Anterior cingulate cortex (tissue), 58 donors: ENCODE results near the gene IKBKG.
"Not testable (repeated sequence)": the region's sequence is repeated elsewhere in the genome, so short reads cannot be mapped to it uniquely, and the experiment has no call there.

ENCODE experiments used
- DNase-seq, 58 donors: peaks; one replicate each; lab custom pipeline; 2025; lab: John Stamatoyannopoulos, UW

IKBKG gene

DNA sequence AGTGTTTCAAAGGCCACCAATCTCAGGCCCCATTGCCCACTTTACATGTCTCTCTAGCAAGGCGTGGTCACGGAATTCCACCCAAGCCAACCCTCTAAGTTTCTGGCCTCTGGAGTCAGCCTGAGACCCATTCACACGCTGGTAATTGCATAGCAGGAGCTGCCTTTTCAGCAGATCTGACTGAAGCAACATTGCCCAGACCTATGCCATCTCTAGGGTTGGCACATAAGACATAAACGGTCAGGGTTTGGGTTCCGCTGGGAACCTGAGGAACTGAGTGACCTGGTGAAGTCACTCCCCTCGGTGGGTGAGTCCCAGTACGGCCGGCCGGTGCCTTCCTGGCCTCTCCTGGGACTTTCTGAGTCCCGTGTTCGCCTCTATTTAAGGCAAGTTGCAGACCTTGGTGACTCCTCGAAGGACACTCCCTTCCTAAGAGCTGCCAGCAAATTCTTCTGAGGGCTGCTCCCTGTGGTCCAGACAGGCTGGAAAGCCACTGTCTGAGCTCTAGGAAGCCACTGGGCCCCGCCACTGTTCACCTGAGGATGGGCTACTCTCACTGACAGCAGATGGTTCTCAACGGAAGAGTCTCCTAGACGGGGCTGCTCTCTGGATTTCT is 53.4 kb downstream of the IKBKG start:
- no peak for DNase-seq

DNA sequence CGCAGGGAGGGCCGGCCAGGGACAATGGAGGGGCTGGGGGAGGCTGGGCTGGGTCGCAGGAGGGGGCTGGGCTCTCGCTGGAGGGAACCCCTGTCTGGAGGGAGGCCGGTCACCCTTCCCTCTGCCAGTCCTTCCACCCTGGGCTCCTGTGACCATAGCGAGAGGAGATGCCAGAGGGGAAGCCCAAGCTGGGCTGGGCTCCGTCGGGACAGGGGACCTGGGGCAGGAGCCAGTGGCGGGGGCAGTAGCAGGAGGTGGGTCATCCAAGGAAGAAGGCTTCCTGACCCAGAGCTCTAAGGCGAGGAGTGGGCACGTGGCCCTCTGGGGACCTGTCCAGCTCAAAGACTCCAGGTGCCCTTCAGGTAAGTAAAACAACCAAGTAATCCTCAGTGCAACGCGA is 54.8 kb downstream of the IKBKG start:
- DNase-seq: no peak

DNA sequence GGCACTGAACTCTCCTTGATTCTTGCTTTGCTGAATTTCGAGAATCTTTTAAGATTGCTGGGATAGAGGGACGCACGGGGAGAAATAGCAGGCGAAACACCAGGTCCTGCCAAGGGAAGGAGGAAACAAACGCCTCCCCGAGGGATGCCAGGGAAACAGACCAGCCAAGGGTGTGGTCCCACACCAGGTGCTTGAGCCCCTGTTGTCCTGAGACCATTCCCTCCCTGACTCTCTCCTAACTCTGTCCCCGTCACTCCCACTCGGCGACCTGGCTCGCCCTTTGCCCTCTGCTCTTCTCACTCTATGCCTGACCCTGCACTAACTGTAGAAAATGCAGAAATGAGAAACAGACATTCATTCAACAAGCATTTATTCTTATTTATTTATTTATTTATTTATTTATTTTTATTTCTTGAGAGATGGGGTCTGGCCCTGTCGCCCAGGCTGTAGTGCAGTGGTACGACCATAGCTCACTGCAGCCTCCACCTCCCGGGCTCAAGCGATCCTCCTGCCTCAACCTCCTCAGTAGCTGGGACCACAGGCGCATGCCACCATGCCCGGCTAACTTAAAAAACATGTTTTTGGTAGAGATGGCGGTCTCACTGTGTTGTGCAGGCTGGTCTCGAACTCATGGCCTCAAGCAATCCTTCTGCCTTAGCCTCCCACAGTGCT is 55.5 kb downstream of the IKBKG start:
- DNase-seq: no peak

DNA sequence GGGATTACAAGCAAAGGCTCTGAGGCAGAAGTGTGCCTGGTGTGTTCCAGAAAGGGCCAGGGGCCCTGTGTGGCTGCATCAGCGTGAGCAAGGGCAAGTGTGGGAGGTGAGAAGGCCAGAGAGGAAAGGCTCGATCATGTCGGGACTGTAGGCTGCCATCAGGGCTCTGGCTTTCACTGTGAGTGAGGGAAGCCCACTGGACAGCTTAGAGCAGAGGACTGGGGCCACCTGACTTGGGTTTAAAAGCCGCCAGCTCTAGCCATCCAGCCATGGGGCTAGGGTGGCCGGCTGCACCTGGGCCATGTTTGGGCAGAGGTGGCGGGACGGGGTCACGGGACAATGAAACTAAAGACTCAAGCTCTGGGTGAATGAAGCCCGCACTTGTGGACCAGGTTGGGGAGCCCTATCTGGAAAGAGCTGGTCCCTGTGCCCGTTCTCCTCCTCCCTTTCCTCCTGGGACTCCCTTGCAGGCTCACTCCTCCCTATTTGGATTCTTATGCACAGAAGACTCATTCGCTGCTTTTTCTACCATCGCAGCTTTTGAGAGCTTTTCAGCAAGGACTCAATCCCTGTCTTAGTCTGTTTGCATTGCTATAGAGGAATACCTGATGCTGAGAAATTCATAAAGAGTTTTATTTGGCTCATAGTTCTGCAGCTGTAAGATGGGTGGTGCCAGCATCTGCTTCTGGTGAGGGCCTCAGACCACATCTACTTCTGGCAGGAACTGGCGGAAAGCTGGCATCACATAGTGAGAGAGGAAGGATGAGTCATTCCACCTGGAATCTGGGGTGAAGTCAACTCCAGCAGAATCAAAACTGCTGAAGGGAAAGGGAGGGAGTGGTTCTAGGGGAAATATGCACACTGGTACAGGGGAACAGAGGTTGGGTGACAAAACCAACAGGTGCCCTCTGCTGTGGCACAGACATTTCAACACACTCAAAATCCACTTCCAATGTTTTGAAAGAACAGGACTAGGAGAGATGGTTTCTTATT is 56.3 kb downstream of the IKBKG start:
- DNase-seq: no peak

DNA sequence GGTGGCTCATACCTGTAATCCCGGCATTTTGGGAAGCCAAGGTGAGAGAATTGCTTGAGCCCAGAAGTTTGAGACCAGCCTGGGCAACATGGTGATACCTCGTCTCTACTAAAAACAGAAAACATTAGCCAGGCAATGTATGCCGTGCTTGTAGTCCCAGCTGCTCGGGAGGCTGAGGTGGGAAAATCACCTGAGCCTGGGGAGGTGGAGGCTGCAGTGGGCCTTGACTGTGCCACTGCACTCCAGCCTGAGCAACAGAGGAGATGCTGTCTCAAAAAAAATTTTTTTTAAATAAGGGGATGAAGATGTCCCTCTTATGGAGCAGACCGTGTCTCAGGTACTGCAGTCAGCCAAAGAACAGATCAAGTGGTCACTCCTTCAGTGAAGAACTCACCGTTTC is 58.1 kb downstream of the IKBKG start:
- no peak for DNase-seq

DNA sequence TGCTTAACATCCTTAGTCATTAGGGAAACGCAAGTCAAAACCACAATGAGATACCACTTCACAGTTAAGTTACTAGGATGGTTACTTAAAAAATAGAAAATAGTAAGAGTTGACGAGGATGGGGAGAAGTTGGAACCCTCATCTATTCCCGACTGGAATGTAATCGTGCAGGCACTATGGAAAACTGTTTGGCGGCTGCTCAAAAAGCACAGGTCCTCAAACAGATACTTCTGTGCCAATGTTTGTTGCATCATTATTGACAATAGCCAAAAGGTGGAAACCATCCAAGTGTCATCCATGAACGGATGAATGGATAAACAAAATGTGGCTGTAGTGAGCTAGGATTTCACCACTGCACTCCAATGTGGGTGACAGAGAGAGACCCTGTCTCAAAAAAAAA is 60.0 kb downstream of the IKBKG start:
- DNase-seq: peak in 1 of 58 donors; percentile 26

DNA sequence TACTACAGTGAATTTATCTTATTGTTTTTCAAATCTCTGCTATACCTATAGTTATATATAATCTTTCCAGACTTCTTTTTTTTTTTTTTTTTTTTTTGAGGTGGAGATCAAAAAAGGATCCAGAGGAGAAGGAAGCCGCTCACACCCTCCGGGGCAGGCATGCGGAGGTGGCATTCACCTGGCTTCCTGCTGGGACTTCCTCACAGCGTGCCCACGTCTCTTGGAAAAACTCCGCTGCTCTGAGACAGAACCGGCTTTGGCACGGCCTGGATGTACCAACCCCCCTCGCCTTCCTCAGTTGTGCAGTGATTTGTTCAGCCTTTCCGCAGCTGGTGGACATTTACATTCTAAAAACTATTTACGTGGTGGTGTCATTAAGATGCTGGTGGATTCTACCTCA is 60.6 kb downstream of the IKBKG start:
- not testable (repeated sequence) for DNase-seq

DNA sequence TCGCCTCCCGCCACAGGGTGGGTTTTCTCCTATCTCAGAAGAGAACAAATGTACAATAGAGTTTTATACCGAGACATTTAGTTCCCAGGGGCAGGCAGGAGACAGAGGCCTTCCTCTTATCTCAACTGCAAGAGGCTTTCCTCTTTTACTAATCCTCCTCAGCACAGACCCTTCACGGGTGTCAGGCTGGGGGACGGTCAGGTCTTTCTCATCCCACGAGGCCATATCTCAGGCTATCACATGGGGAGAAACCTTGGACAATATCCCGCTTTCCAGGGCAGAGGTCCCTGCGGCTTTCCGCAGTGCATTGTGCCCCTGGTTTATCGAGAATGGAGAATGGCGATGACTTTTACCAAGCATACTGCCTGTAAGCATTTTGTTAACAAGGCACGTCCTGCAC is 61.4 kb downstream of the IKBKG start:
- not testable (repeated sequence) for DNase-seq

DNA sequence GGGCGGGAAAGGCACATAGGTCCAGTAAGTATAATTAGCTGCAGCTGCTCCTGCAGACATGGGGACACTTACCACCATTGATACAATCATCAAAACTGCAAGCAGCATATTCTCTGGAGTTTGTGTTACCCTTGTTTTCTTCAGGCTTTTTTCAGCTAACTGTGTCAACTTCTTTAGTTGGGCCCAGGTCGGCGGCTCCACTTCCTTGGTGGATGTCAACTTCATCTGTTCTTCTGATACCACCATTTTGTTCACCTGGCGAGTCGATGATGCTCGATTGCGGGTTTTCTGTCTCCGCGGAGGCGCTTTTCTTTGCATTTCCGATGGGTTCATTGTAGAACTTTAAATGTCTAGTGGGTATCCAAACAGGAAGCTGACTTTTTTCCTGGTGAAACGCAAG is 63.7 kb downstream of the IKBKG start:
- not testable (repeated sequence) for DNase-seq

DNA sequence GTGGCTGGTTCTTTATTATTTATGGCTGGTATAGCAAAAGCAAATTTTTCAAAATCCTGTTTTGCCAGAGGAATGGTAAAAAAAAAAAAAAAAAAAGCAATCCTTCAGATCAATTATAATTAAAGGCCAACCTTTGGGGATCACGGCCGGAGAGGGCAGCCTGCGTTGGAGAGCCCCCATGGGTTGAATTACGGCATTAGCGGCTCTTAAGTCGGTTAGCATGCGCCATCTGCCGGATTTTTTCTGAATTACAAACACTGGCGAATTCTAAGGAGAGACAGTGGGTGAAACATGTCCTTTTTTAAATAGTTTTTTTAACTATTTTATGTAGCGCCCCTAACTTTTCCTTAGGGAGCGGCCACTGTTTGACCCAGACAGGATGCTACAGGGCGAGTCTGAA is 66.2 kb downstream of the IKBKG start:
- not testable (repeated sequence) for DNase-seq
